BE2C (cell line): Measurements from ENCODE around the gene TCF25.
A peak's percentile ranks its signal among the peaks of the same experiment; 100 is the strongest.

ENCODE experiments used
- DNase-seq: peaks from one replicate; pipeline ENCODE4 v3.0.0-alpha.2; 2020
- H3K27me3 ChIP-seq: fragments of 250-450 bp; sonication (Bioruptor Pico); 2 replicates; pipeline ENCODE4 v1.5.1; 2020; ENCODE audit warnings: mild to moderate bottlenecking
- H3K36me3 ChIP-seq: fragments of 250-450 bp; sonication (Bioruptor Pico); 2 replicates; pipeline ENCODE4 v1.5.1; 2020; ENCODE audit warnings: mild to moderate bottlenecking
- H3K4me1 ChIP-seq: fragments of 250-450 bp; sonication (Bioruptor Pico); 2 replicates; pipeline ENCODE4 v1.5.1; 2020
- H3K4me3 ChIP-seq: 2 replicates; pipeline ENCODE4 v1.5.1; 2011; ENCODE audit warnings: low read depth, low read length
- H3K9me3 ChIP-seq: fragments of 250-450 bp; sonication (Bioruptor Pico); 2 replicates; pipeline ENCODE4 v1.5.1; 2020
- TF ChIP-seq, protein P1 (sequence below): IDR thresholded peaks from 2 replicates; pipeline ENCODE4 v1.5.1; 2012; ENCODE audit warnings: mild to moderate bottlenecking, low read depth, low read length

TCF25 gene

DNA sequence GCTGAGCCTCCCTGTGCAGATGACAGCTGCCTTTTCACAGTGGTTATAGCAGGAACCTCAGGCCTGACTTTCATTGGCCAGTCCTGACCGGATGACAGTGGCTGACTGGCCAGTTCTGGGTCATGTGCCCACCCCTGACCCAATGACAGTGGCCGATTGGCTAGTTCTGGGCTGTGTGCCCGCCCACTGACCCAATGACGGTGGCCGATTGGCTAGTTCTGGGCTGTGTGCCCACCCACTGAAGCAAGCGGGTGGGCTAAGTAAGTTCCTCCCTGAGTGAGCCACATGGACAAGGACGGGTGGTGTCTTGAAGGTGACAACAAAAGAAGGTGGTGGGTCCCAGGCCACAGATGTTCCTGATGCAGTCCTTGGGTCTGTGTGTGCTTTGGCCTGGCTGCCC lies 84.7 kb downstream of the TCF25 start:
- Histone ChIP-seq H3K9me3 (no peaks in the 10 kb centered on the region), H3K36me3 (peaks cover 50% of the 10 kb centered on the region), H3K4me3 (no peak overlapping the region), H3K27me3 (no peaks in the 10 kb centered on the region), H3K4me1 (peaks cover 8% of the 10 kb centered on the region; the same call in 1 of the 2 replicates)
- DNase-seq, result peak; percentile 90
- TF ChIP-seq, protein P1, sequence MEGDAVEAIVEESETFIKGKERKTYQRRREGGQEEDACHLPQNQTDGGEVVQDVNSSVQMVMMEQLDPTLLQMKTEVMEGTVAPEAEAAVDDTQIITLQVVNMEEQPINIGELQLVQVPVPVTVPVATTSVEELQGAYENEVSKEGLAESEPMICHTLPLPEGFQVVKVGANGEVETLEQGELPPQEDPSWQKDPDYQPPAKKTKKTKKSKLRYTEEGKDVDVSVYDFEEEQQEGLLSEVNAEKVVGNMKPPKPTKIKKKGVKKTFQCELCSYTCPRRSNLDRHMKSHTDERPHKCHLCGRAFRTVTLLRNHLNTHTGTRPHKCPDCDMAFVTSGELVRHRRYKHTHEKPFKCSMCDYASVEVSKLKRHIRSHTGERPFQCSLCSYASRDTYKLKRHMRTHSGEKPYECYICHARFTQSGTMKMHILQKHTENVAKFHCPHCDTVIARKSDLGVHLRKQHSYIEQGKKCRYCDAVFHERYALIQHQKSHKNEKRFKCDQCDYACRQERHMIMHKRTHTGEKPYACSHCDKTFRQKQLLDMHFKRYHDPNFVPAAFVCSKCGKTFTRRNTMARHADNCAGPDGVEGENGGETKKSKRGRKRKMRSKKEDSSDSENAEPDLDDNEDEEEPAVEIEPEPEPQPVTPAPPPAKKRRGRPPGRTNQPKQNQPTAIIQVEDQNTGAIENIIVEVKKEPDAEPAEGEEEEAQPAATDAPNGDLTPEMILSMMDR, result no peak

- Histone ChIP-seq H3K27me3 (no peaks in the 10 kb centered on the region), H3K4me1 (peaks cover 8% of the 10 kb centered on the region; the same call in 1 of the 2 replicates), H3K9me3 (no peaks in the 10 kb centered on the region), H3K4me3 (no peak overlapping the region), H3K36me3 (peaks cover 50% of the 10 kb centered on the region)
- DNase-seq, result no peak
- TF ChIP-seq, protein P1, result no peak
Observed at GRCh38 chr16:89958596-89958995, 85.2 kb downstream of the TCF25 start.

- no peaks in the 10 kb centered on the region for H3K9me3 ChIP-seq
- H3K4me1 ChIP-seq, result peaks cover 8% of the 10 kb centered on the region; the same call in 1 of the 2 replicates
- H3K27me3 ChIP-seq, result no peaks in the 10 kb centered on the region
- peaks cover 54% of the 10 kb centered on the region for H3K36me3 ChIP-seq
- DNase-seq, result no peak
- no peak overlapping the region for H3K4me3 ChIP-seq
- TF ChIP-seq, protein P1, result no peak
Observed at GRCh38 chr16:89960966-89961365, 87.6 kb downstream of the TCF25 start.
